PC-9 (cell line): ENCODE data around the gene SETBP1. TPM values are rescaled to one million over a fixed set of nuclear protein-coding genes. Genes with fewer than 3 reads are reported as not detected.

Experiments used
- BruUV-seq: library from RNA; stranded (reverse); fragments of 400-500 nt; replicated peaks from 2 replicates; lab custom pipeline; 2021; lab: Mats Ljungman, UMichigan
- CTCF ChIA-PET: fragments of 300-600 bp; sonication (Branson Sonifier 250); formaldehyde crosslinking; loops from one replicate; lab custom pipeline; 2022; ENCODE audit warnings: antibody characterized with exemption; lab: Charles Lee
- POLR2A ChIA-PET: fragments of 300-600 bp; sonication (Branson Sonifier 250); formaldehyde crosslinking; loops from one replicate; lab custom pipeline; 2022; ENCODE audit warnings: antibody characterized with exemption; ENCODE audit not compliant: unreplicated experiment; lab: Charles Lee
- DNase-seq, 2 experiments: peaks; one replicate each; pipeline versions ENCODE4 v3.0.0 to v3.0.0-alpha.2; 2015 to 2022; ENCODE audit warnings: mixed read lengths in 1 of 2
- H2AFZ ChIP-seq: fragments of 200-600 bp; sonication (generic); 2 replicates; pipeline ENCODE4 v1.8.1; 2017; ENCODE audit warnings: antibody characterized with exemption
- H3F3A ChIP-seq: fragments of 200-600 bp; sonication (generic); 2 replicates; pipeline ENCODE4 v1.8.1; 2017; ENCODE audit warnings: antibody characterized with exemption, mild to moderate bottlenecking, low read depth; ENCODE audit not compliant: insufficient read depth
- H3K27ac ChIP-seq: fragments of 200-600 bp; sonication (generic); 2 replicates; pipeline ENCODE4 v1.6.1; 2016; ENCODE audit warnings: mixed run types
- H3K27me3 ChIP-seq: fragments of 200-600 bp; sonication (generic); 2 replicates; pipeline ENCODE4 v1.6.1; 2016; ENCODE audit warnings: low read depth, mixed run types; ENCODE audit not compliant: insufficient read depth
- H3K36me3 ChIP-seq: fragments of 200-600 bp; sonication (generic); 2 replicates; pipeline ENCODE4 v1.6.1; 2016; ENCODE audit warnings: low read depth, mixed run types
- H3K4me1 ChIP-seq: fragments of 200-600 bp; sonication (generic); replicated peaks from 2 replicates; pipeline ENCODE4 v1.6.1; 2016; ENCODE audit warnings: mixed run types; ENCODE audit not compliant: insufficient read depth
- H3K4me2 ChIP-seq: fragments of 200-600 bp; sonication (generic); 2 replicates; pipeline ENCODE4 v1.6.1; 2017; ENCODE audit warnings: mixed run types
- H3K4me3 ChIP-seq: fragments of 200-600 bp; sonication (generic); 2 replicates; pipeline ENCODE4 v1.6.1; 2016; ENCODE audit warnings: mixed run types
- H3K79me2 ChIP-seq: fragments of 200-600 bp; sonication (generic); 2 replicates; pipeline ENCODE4 v1.6.1; 2017; ENCODE audit warnings: low read depth, mixed run types
- H3K9me2 ChIP-seq: fragments of 200-600 bp; sonication (generic); 2 replicates; pipeline ENCODE4 v1.8.1; 2017; ENCODE audit warnings: mild to moderate bottlenecking; ENCODE audit not compliant: insufficient read depth
- H3K9me3 ChIP-seq: fragments of 200-600 bp; sonication (generic); 2 replicates; pipeline ENCODE4 v1.8.1; 2016; ENCODE audit warnings: low read depth; ENCODE audit not compliant: insufficient read depth
- H4K20me1 ChIP-seq: fragments of 200-600 bp; sonication (generic); 2 replicates; pipeline ENCODE4 v1.8.1; 2017; ENCODE audit not compliant: insufficient read depth
- CTCF ChIP-seq: fragments of 200-600 bp; sonication (generic); conservative IDR thresholded peaks from 2 replicates; pipeline ENCODE4 v1.6.1; 2017; ENCODE audit warnings: mixed run types, antibody characterized with exemption, mild to moderate bottlenecking, moderate library complexity
- EZH2 ChIP-seq: fragments of 200-600 bp; sonication (generic); IDR thresholded peaks from 2 replicates; pipeline ENCODE4 v1.8.0; 2017; ENCODE audit warnings: antibody characterized with exemption, low read depth
- intact Hi-C: fragments of 100-400 bp; cut with micrococcal nuclease; formaldehyde crosslinking; loops from one replicate; pipeline ENCODE4 v1.10.0; 2022; ENCODE audit not compliant: unreplicated experiment
- total RNA-seq: library from RNA; stranded (reverse); gene quantifications from 2 replicates; pipeline ENCODE4 v1.2.3, GENCODE V29; 2021

SETBP1 gene
- total RNA-seq, 1 experiment from 2014 or later: 9.0 TPM

GRCh38 chr18:44826418-44827259 is 146.0 kb downstream of the SETBP1 start:
- Histone ChIP-seq H4K20me1 (no peaks in the 10 kb centered on the region), H3K36me3 (no peaks in the 10 kb centered on the region), H3K27me3 (no peaks in the 10 kb centered on the region), H2AFZ (peak overlapping the region; percentile 60; the same call in 1 of the 2 replicates), H3K27ac (peak overlapping the region; percentile 71), H3K4me2 (peak overlapping the region; percentile 66), H3K4me3 (no peak overlapping the region; the same call in 1 of the 2 replicates), H3K9me2 (no peaks in the 10 kb centered on the region), H3F3A (no peaks in the 10 kb centered on the region), H3K4me1 (peaks cover 41% of the 10 kb centered on the region), H3K9me3 (no peaks in the 10 kb centered on the region), H3K79me2 (no peaks in the 10 kb centered on the region)
- no TSS peak for BruUV-seq
- peak; percentile 57 to 74 for DNase-seq
- intact Hi-C loops: loop anchor here (10.0 kb wide), 2 partner anchors 62 to 68 kb away; no protein-coding TSS in a partner anchor
- TF ChIP-seq CTCF (no peak), EZH2 (no peak)
- ChIA-PET POLR2A (no interaction called here), CTCF (interaction anchor here (0.6 kb wide), 1 partner anchor 208 kb away, joined by 7 read pairs; no protein-coding TSS in a partner anchor)

- intact Hi-C loops: loop anchor here (10.0 kb wide), 2 partner anchors 63 to 67 kb away; no protein-coding TSS in a partner anchor
- Histone ChIP-seq H3K36me3 (no peaks in the 10 kb centered on the region), H3K4me3 (no peak overlapping the region), H4K20me1 (no peaks in the 10 kb centered on the region), H3K4me1 (peaks cover 27% of the 10 kb centered on the region), H3K9me2 (no peaks in the 10 kb centered on the region), H3K9me3 (no peaks in the 10 kb centered on the region), H3K4me2 (no peak overlapping the region), H3K27me3 (no peaks in the 10 kb centered on the region), H3K27ac (no peak overlapping the region), H3F3A (no peaks in the 10 kb centered on the region), H2AFZ (no peak overlapping the region), H3K79me2 (no peaks in the 10 kb centered on the region)
- ChIA-PET POLR2A (no interaction called here), CTCF (interaction anchor here (0.6 kb wide), 1 partner anchor 228 kb away, joined by 3 read pairs; no protein-coding TSS in a partner anchor)
- TF ChIP-seq CTCF (no peak), EZH2 (no peak)
- no peak for DNase-seq
- BruUV-seq: no TSS peak
Observed at GRCh38 chr18:44828080-44828479, 147.4 kb downstream of the SETBP1 start.

GRCh38 chr18:44830581-44830980 is 149.9 kb downstream of the SETBP1 start:
- CTCF ChIA-PET: no interaction called here
- Histone ChIP-seq H3K27ac (no peak overlapping the region), H3K9me2 (no peaks in the 10 kb centered on the region), H3K4me3 (no peak overlapping the region), H3K79me2 (no peaks in the 10 kb centered on the region), H3K36me3 (no peaks in the 10 kb centered on the region), H4K20me1 (no peaks in the 10 kb centered on the region), H3F3A (no peaks in the 10 kb centered on the region), H3K4me2 (no peak overlapping the region), H3K4me1 (peaks cover 18% of the 10 kb centered on the region), H3K27me3 (no peaks in the 10 kb centered on the region), H2AFZ (no peak overlapping the region), H3K9me3 (no peaks in the 10 kb centered on the region)
- no peak for DNase-seq
- BruUV-seq: no TSS peak
- TF ChIP-seq CTCF (no peak), EZH2 (no peak)
- POLR2A ChIA-PET: no interaction called here
- intact Hi-C loops: no loop called here
